Natural killer cell (primary cell): ENCODE results near the gene POMGNT2. TPM values are rescaled to one million over a fixed set of nuclear protein-coding genes. Genes with fewer than 3 reads are reported as not detected.

Experiments
- ATAC-seq, 3 donors: fragments of 150-1000 bp in 2 of 3; fragments of 200-7000 bp in 1 of 3; cut with Tn5 transposase; 1 replicate in 1 of 3; 2 replicates in 2 of 3; pipeline ENCODE4 v1.10.0; 2021; ENCODE audit warnings: mild to moderate bottlenecking in 2 of 3, moderate library complexity in 2 of 3
- DNase-seq, 2 donors: peaks; one replicate each; pipeline versions ENCODE4 v3.0.0 to v3.0.0-alpha.2; 2013 to 2021; ENCODE audit warnings: mixed read lengths in 1 of 2
- H3K27ac ChIP-seq: one replicate; pipeline ENCODE4 v1.5.1; 2013; ENCODE audit warnings: mild to moderate bottlenecking, low read length
- H3K27me3 ChIP-seq: one replicate; pipeline ENCODE4 v1.6.1; 2013; ENCODE audit warnings: low read length; ENCODE audit not compliant: control insufficient read depth, insufficient read depth
- H3K36me3 ChIP-seq: one replicate; pipeline ENCODE4 v1.6.1; 2013; ENCODE audit warnings: low read length; ENCODE audit not compliant: control insufficient read depth, insufficient read depth
- H3K4me1 ChIP-seq: one replicate; pipeline ENCODE4 v1.6.1; 2013; ENCODE audit warnings: low read length; ENCODE audit not compliant: control insufficient read depth, insufficient read depth
- H3K4me3 ChIP-seq: one replicate; pipeline ENCODE4 v1.5.1; 2013; ENCODE audit warnings: low read length
- H3K9me3 ChIP-seq: one replicate; pipeline ENCODE4 v1.6.1; 2013; ENCODE audit warnings: low read length; ENCODE audit not compliant: control insufficient read depth, insufficient read depth
- H3K27ac Mint-ChIP-seq, 2 donors: one replicate each; pipeline ENCODE4 v1.8.0; 2022; ENCODE audit warnings: mild to moderate bottlenecking in 2 of 2, mixed read lengths in 2 of 2, moderate library complexity in 1 of 2
- H3K27me3 Mint-ChIP-seq, 2 donors: one replicate each; pipeline ENCODE4 v1.8.0; 2022; ENCODE audit warnings: low read depth in 2 of 2, mixed read lengths in 2 of 2
- H3K36me3 Mint-ChIP-seq: one replicate; pipeline ENCODE4 v1.8.0; 2022; ENCODE audit warnings: mixed read lengths
- H3K4me1 Mint-ChIP-seq, 2 donors: one replicate each; pipeline ENCODE4 v1.8.0; 2022; ENCODE audit warnings: mixed read lengths in 2 of 2
- H3K4me3 Mint-ChIP-seq: one replicate; pipeline ENCODE4 v1.8.0; 2022; ENCODE audit warnings: mild to moderate bottlenecking, moderate library complexity, mixed read lengths
- H3K9me3 Mint-ChIP-seq, 2 donors: one replicate each; pipeline ENCODE4 v1.8.0; 2022; ENCODE audit warnings: mixed read lengths in 2 of 2
- CTCF ChIP-seq: fragments of 200-600 bp; IDR thresholded peaks from one replicate; pipeline ENCODE4 v1.8.0; 2022; ENCODE audit warnings: antibody characterized with exemption
- WGBS: methylation state at CpG from one replicate; pipeline ENCODE4 v1.1.7; 2013; ENCODE audit warnings: missing lambda C conversion rate; ENCODE audit not compliant: insufficient coverage; 5-methylcytosine and 5-hydroxymethylcytosine counted together
- intact Hi-C: fragments of 100-400 bp; cut with micrococcal nuclease; formaldehyde crosslinking; loops from one replicate; pipeline ENCODE4 v1.14.2; 2022
- total RNA-seq, 4 donors: library from RNA; stranded (reverse); fragments of 120-200 nt in 1 of 4; gene quantifications; one replicate each; pipeline versions ENCODE4 v1.2.3 to v1.2.4, GENCODE V29; 2013 to 2022

The POMGNT2 gene
- total RNA-seq, 3 donors from 2014 or later (not counting 1 experiment from before 2014, with no cell fraction given), result 4.3 to 7.4 (median 6.6) TPM

- Mint-ChIP-seq H3K9me3 (no peaks in the 10 kb centered on the region), H3K4me1 (peaks cover 0 to 7% of the 10 kb centered on the region in 2 donors), H3K36me3 (no peaks in the 10 kb centered on the region), H3K4me3 (no peak overlapping the region), H3K27ac (no peak overlapping the region), H3K27me3 (no peaks in the 10 kb centered on the region)
- 93% methylated on average over 6 of the region's 8 CpGs for WGBS
- DNase-seq (no peak), ATAC-seq (no peak)
- no peak for TF ChIP-seq CTCF
- no peaks in the 10 kb centered on the region for H3K4me1 ChIP-seq
- H3K27ac ChIP-seq, result no peak overlapping the region
- no peaks in the 10 kb centered on the region for H3K36me3 ChIP-seq
- H3K27me3 ChIP-seq, result no peaks in the 10 kb centered on the region
- intact Hi-C loops, result no loop called here
- no peak overlapping the region for H3K4me3 ChIP-seq
- no peaks in the 10 kb centered on the region for H3K9me3 ChIP-seq
Observed at GRCh38 chr3:43061101-43061895, 44.6 kb downstream of the POMGNT2 start.

GRCh38 chr3:43059456-43059855 is 46.4 kb downstream of the POMGNT2 start:
- Mint-ChIP-seq H3K9me3 (no peaks in the 10 kb centered on the region), H3K4me3 (no peak overlapping the region), H3K27ac (no peak overlapping the region), H3K4me1 (peaks cover 0 to 7% of the 10 kb centered on the region in 2 donors), H3K27me3 (peaks cover 0 to under 1% of the 10 kb centered on the region in 2 donors), H3K36me3 (no peaks in the 10 kb centered on the region)
- no peak overlapping the region for H3K27ac ChIP-seq
- no peaks in the 10 kb centered on the region for H3K9me3 ChIP-seq
- no peak for DNase-seq
- intact Hi-C loops, result no loop called here
- H3K36me3 ChIP-seq, result no peaks in the 10 kb centered on the region
- H3K27me3 ChIP-seq, result no peaks in the 10 kb centered on the region
- no peak overlapping the region for H3K4me3 ChIP-seq
- no peak for TF ChIP-seq CTCF
- ATAC-seq, result no peak
- H3K4me1 ChIP-seq, result no peaks in the 10 kb centered on the region
- WGBS, result 88% methylated on average over 1 of the region's 1 CpG

GRCh38 chr3:43055806-43056770 is 49.8 kb downstream of the POMGNT2 start:
- DNase-seq, result no peak
- no peak for TF ChIP-seq CTCF
- H3K9me3 Mint-ChIP-seq, result peaks cover 0 to under 1% of the 10 kb centered on the region in 2 donors

More at GRCh38 chr3:43055806-43056770, 49.8 kb downstream of the POMGNT2 start:
- H3K9me3 ChIP-seq, result no peaks in the 10 kb centered on the region
- no peak overlapping the region for H3K27ac ChIP-seq
- peaks cover 4% of the 10 kb centered on the region for H3K36me3 Mint-ChIP-seq
- no peak overlapping the region for H3K4me3 ChIP-seq
- no peaks in the 10 kb centered on the region for H3K27me3 ChIP-seq
- peaks cover 0 to 7% of the 10 kb centered on the region in 2 donors for H3K4me1 Mint-ChIP-seq
- no peak overlapping the region for H3K4me3 Mint-ChIP-seq
- no peak overlapping the region for H3K27ac Mint-ChIP-seq
- ATAC-seq, result no peak
- no peaks in the 10 kb centered on the region for H3K36me3 ChIP-seq
- 82% methylated on average over 11 of the region's 15 CpGs for WGBS
- peaks cover 3 to 6% of the 10 kb centered on the region in 2 donors for H3K27me3 Mint-ChIP-seq
- H3K4me1 ChIP-seq, result no peaks in the 10 kb centered on the region
- intact Hi-C loops, result no loop called here
